Pancreas (tissue), 10 donors: ENCODE data around the gene RPS6KA5. TPM values are rescaled to one million over a fixed set of nuclear protein-coding genes. Genes with fewer than 3 reads are reported as not detected.
A peak's percentile ranks its signal among the peaks of the same experiment; 100 is the strongest.

ENCODE experiments used
- ATAC-seq, 4 donors: fragments of 200-7000 bp; cut with Tn5 transposase; one replicate each; pipeline versions ENCODE4 v1.8.0 to v1.9.1; 2020; ENCODE audit warnings: mild to moderate bottlenecking in 4 of 4, moderate library complexity in 4 of 4
- DNase-seq, 6 donors: peaks; one replicate each; pipeline ENCODE4 v3.0.0-alpha.2; 2020
- FAIRE-seq: peaks from 2 replicates; lab custom pipeline; 2012; peaks lifted over from hg19 to GRCh38; lab: Jason Lieb, UNC
- H3K27ac ChIP-seq, 4 donors: fragments of 200-600 bp; sonication (generic); 1 replicate in 3 of 4; 2 replicates in 1 of 4; pipeline versions ENCODE4 v1.5.0 to v1.8.0; 2020
- H3K27me3 ChIP-seq, 4 donors: fragments of 200-600 bp; one replicate each; pipeline ENCODE4 v1.8.0; 2021
- H3K36me3 ChIP-seq, 3 donors: fragments of 200-600 bp; sonication (generic) in 1 of 3; one replicate each; pipeline versions ENCODE4 v1.5.0 to v1.8.0; 2020 to 2021
- H3K4me1 ChIP-seq, 3 donors: fragments of 200-600 bp; one replicate each; pipeline ENCODE4 v1.8.0; 2021
- H3K4me3 ChIP-seq, 4 donors: fragments of 200-600 bp; sonication (generic) in 2 of 4; one replicate each; pipeline versions ENCODE4 v1.5.0 to v1.8.0; 2020 to 2021
- H3K9me3 ChIP-seq, 4 donors: fragments of 200-600 bp; one replicate each; pipeline ENCODE4 v1.8.0; 2021
- WGBS, 2 donors: extraction: QIAGEN DNeasy Blood & Tissue Kit; methylation state at CpG; one replicate each; pipeline ENCODE4 v1.1.7; 2013; 5-methylcytosine and 5-hydroxymethylcytosine counted together
- intact Hi-C, 3 donors: fragments of 100-400 bp; cut with DNase I; formaldehyde crosslinking; loops; one replicate each; pipeline versions ENCODE4 v1.11.1 to v1.14.2; 2022
- polyA plus RNA-seq, 2 donors: library from polyadenylated mRNA; stranded (reverse); fragments of 200-250 nt; gene quantifications; one replicate each; pipeline ENCODE4 v1.2.3, GENCODE V29; 2013
- total RNA-seq, 6 donors: library from RNA; stranded (reverse); fragmentation: NEBNext Ultra II Directional in 4 of 6; extraction: Animal tissue kit (Norgen Biotek cat#: 25700) in 4 of 6; gene quantifications; one replicate each; pipeline versions ENCODE4 v1.2.1 to v1.2.4, GENCODE V29; 2021 to 2023
- TF ChIP-seq, protein P1 (sequence below), 4 donors: fragments of 200-600 bp; sonication (generic) in 3 of 4; IDR thresholded peaks; one replicate each; pipeline versions ENCODE4 v1.5.0 to v1.8.0; 2021; ENCODE audit warnings: antibody characterized with exemption in 4 of 4
- donor health status: healthy with polysubstance abuse.
- donor health status: DM: no; HTN: no; CAD: no; lungs with moderate emphysema.
- donor health status: DM: no; HTN: no; CAD: no.
- donor health status: control.
- donor health status: control.
- donor health status: Bipolar disorder and iron deficiency.
- donor health status: DM: yes; HTN: yes; CAD: no.
- donor health status: DM: no; HTN: no; CAD: no.
- donor health status: DM: no; HTN: no; CAD: no.
- donor health status: DM: yes; HTN: yes; CAD: no.

The RPS6KA5 gene
- total and polyA plus RNA-seq, 8 donors, result 0.95 to 3.5 (median 2.8) TPM

DNA sequence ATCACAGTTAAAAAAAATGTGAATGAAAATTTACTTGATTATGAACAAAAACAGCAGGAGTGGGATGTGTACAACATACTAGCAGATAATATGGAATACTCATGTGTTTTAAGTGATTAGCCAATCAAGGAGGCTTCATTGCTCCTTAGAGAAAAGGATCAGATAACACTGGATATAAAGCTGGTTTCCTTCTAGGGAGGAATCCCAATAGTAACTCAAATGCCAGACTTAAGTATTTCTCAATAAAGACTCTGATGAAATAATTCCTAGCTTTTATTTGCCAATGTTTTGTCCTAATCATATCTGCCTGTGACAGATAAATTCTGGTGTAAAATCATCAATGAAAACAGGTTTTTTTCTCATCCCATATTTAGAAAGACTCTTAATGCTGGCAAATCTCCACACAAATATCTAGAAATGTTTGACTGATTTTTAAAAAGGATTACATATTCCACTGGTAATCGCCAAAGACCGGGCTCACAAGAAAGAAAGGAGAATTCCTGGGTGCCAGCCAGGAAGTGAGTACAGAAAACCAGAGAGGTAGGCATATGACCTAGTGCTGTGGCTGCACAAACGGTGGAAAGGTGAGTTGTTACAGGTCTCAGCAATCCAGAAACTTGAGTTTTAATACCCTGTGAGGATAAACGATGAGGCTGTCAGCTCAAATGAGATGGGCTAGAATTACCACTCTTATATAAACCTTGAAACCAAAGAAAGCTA, 135.7 kb downstream of the RPS6KA5 start:
- 24 to 26% methylated on average over 4 of the region's 4 CpGs for WGBS, 2 donors
- ATAC-seq (peak; percentile 48 to 73 (median 66)), FAIRE-seq (no peak)

GRCh38 chr14:90922141-90922540, 138.3 kb downstream of the RPS6KA5 start:
- Histone ChIP-seq H3K9me3 (no peaks in the 10 kb centered on the region), H3K27me3 (no peaks in the 10 kb centered on the region), H3K27ac (no peak overlapping the region), H3K36me3 (peaks cover 0 to 3% (median 0%) of the 10 kb centered on the region in 3 donors), H3K4me1 (peaks cover 0 to 6% (median 0%) of the 10 kb centered on the region in 3 donors), H3K4me3 (no peak overlapping the region)
- no peak for DNase-seq
- ATAC-seq, result no peak
- intact Hi-C loops, result no loop called here
- FAIRE-seq, result no peak
- TF ChIP-seq, protein P1, sequence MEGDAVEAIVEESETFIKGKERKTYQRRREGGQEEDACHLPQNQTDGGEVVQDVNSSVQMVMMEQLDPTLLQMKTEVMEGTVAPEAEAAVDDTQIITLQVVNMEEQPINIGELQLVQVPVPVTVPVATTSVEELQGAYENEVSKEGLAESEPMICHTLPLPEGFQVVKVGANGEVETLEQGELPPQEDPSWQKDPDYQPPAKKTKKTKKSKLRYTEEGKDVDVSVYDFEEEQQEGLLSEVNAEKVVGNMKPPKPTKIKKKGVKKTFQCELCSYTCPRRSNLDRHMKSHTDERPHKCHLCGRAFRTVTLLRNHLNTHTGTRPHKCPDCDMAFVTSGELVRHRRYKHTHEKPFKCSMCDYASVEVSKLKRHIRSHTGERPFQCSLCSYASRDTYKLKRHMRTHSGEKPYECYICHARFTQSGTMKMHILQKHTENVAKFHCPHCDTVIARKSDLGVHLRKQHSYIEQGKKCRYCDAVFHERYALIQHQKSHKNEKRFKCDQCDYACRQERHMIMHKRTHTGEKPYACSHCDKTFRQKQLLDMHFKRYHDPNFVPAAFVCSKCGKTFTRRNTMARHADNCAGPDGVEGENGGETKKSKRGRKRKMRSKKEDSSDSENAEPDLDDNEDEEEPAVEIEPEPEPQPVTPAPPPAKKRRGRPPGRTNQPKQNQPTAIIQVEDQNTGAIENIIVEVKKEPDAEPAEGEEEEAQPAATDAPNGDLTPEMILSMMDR (IDR thresholded peaks at IDR 0.05), result no peak
- WGBS, 2 donors, result 83 to 84% methylated on average over 4 of the region's 4 CpGs

More for the DNA sequence above, 135.7 kb downstream of the RPS6KA5 start:
- peaks cover 0 to 6% (median 0%) of the 10 kb centered on the region in 3 donors for H3K4me1 ChIP-seq
- peak in 2 of 6 donors; percentile 4 to 15 for DNase-seq
- H3K4me3 ChIP-seq, result no peak overlapping the region
- intact Hi-C loops, result no loop called here
- no peaks in the 10 kb centered on the region for H3K9me3 ChIP-seq
- H3K27me3 ChIP-seq, result no peaks in the 10 kb centered on the region
- H3K27ac ChIP-seq, result no peak overlapping the region
- H3K36me3 ChIP-seq, result no peaks in the 10 kb centered on the region
- TF ChIP-seq, protein P1 (IDR thresholded peaks at IDR 0.05), result no peak

GRCh38 chr14:90911121-90911520, 149.3 kb downstream of the RPS6KA5 start:
- no peak overlapping the region for H3K27ac ChIP-seq
- intact Hi-C loops, result no loop called here
- FAIRE-seq (no peak), DNase-seq (no peak), ATAC-seq (no peak)
- H3K4me3 ChIP-seq, result no peak overlapping the region
- H3K9me3 ChIP-seq, result no peaks in the 10 kb centered on the region
- TF ChIP-seq, protein P1 (IDR thresholded peaks at IDR 0.05), result no peak
- H3K27me3 ChIP-seq, result no peaks in the 10 kb centered on the region
- WGBS, 2 donors, result 20 to 25% methylated on average over 1 of the region's 1 CpG
- H3K4me1 ChIP-seq, result no peaks in the 10 kb centered on the region
- H3K36me3 ChIP-seq, result no peaks in the 10 kb centered on the region

DNA sequence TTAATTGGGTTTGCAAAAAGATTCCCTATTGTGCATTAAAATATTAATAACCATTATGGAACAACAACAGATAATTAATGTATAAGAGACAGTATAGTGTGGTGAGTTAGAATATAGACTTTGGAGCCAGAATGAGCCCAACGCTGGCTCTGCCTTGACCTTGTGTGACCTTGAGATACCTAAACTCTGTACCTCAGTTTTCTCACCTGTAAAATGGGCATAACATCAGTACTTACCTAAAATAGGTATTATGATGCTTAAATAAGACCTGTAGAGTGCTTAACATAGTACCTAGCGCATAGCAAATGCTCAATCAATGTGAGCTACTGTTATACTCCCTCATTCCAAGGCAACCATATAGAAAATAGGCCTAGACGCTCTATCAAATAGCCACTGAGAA, 153.3 kb downstream of the RPS6KA5 start:
- Histone ChIP-seq H3K4me3 (no peak overlapping the region), H3K27me3 (no peaks in the 10 kb centered on the region), H3K27ac (no peak overlapping the region), H3K4me1 (no peaks in the 10 kb centered on the region), H3K9me3 (no peaks in the 10 kb centered on the region), H3K36me3 (no peaks in the 10 kb centered on the region)
- FAIRE-seq (no peak), DNase-seq (no peak), ATAC-seq (no peak)
- TF ChIP-seq, protein P1 (IDR thresholded peaks at IDR 0.05), result no peak
- intact Hi-C loops, result loop anchor here in 2 of 3 donors (10.0 kb wide), 2 partner anchors 268 to 378 kb away; no protein-coding TSS in a partner anchor
- 80 to 85% methylated on average over 3 of the region's 3 CpGs for WGBS, 2 donors

- ATAC-seq (no peak), FAIRE-seq (no peak), DNase-seq (no peak)
- Histone ChIP-seq H3K4me3 (no peak overlapping the region), H3K36me3 (no peaks in the 10 kb centered on the region), H3K27ac (no peak overlapping the region), H3K27me3 (no peaks in the 10 kb centered on the region), H3K4me1 (no peaks in the 10 kb centered on the region), H3K9me3 (no peaks in the 10 kb centered on the region)
- intact Hi-C loops, result loop anchor here in 2 of 3 donors (10.0 kb wide), 2 partner anchors 269 to 379 kb away; no protein-coding TSS in a partner anchor
- TF ChIP-seq, protein P1 (IDR thresholded peaks at IDR 0.05), result no peak
These were observed 154.9 kb downstream of the RPS6KA5 start for GRCh38 chr14:90905531-90905930.
